H1 (cell line): Measurements from ENCODE around the gene CHTF8. TPM values are rescaled to one million over a fixed set of nuclear protein-coding genes. Genes with fewer than 3 reads are reported as not detected.

Experiments
- CTCF ChIA-PET: fragments of 300-600 bp; sonication (Branson Sonifier 250); formaldehyde crosslinking; loops from one replicate; lab custom pipeline; 2021; ENCODE audit not compliant: partially characterized antibody; lab: Charles Lee
- POLR2A ChIA-PET: fragments of 300-600 bp; sonication (Branson Sonifier 250); formaldehyde crosslinking; loops from one replicate; lab custom pipeline; 2021; ENCODE audit warnings: inconsistent platforms; ENCODE audit not compliant: partially characterized antibody; lab: Charles Lee
- DNase-seq, 2 experiments: peaks; one replicate each; pipeline versions ENCODE4 v3.0.0 to v3.0.0-alpha.2; 2010 to 2022; ENCODE audit warnings: low spot score in 2 of 2, low read depth in 1 of 2, mixed read lengths in 1 of 2
- FAIRE-seq: peaks from 2 replicates; lab custom pipeline; 2011; peaks lifted over from hg19 to GRCh38; lab: Jason Lieb, UNC
- H2AFZ ChIP-seq: 2 replicates; pipeline ENCODE4 v1.8.1; 2012; ENCODE audit warnings: low read length, inconsistent platforms
- H2AK5ac ChIP-seq: 2 replicates; pipeline ENCODE4 v1.6.1; 2013; ENCODE audit warnings: low read depth, low read length
- H2BK120ac ChIP-seq: replicated peaks from 2 replicates; pipeline ENCODE3; 2013; ENCODE audit warnings: low read depth, low read length, inconsistent platforms
- H2BK12ac ChIP-seq: 2 replicates; pipeline ENCODE4 v1.6.1; 2013; ENCODE audit warnings: low read depth, low read length
- H2BK15ac ChIP-seq: 2 replicates; pipeline ENCODE4 v1.6.1; 2013; ENCODE audit warnings: low read length
- H2BK20ac ChIP-seq: 2 replicates; pipeline ENCODE4 v1.6.1; 2013; ENCODE audit warnings: low read length
- H2BK5ac ChIP-seq: 2 replicates; pipeline ENCODE4 v1.6.1; 2013; ENCODE audit warnings: low read depth, low read length
- H3K14ac ChIP-seq: 2 replicates; pipeline ENCODE4 v1.6.1; 2013; ENCODE audit warnings: inconsistent platforms; ENCODE audit not compliant: insufficient read length
- H3K18ac ChIP-seq: 2 replicates; pipeline ENCODE4 v1.6.1; 2013; ENCODE audit warnings: low read length; ENCODE audit errors: extremely low read depth
- H3K23ac ChIP-seq: 2 replicates; pipeline ENCODE4 v1.6.1; 2013; ENCODE audit warnings: inconsistent platforms; ENCODE audit not compliant: insufficient read length
- H3K23me2 ChIP-seq: 2 replicates; pipeline ENCODE4 v1.6.1; 2013; ENCODE audit warnings: low read depth, low read length
- H3K27ac ChIP-seq: 2 replicates; pipeline ENCODE4 v1.6.1; 2011; ENCODE audit warnings: low read depth, low read length, inconsistent platforms
- H3K27me3 ChIP-seq, 4 experiments: replicated peaks in 1 of 4; 1 replicate in 1 of 4; 2 replicates in 3 of 4; pipeline versions ENCODE4 v1.6.1 to v1.8.1; 2011 to 2013; ENCODE audit warnings: low read length in 3 of 4, mild to moderate bottlenecking in 3 of 4, inconsistent platforms in 2 of 4, mixed read lengths in 2 of 4, moderate library complexity in 1 of 4; ENCODE audit not compliant: control insufficient read depth in 3 of 4, insufficient read depth in 3 of 4; ENCODE audit errors: extremely low read depth in 1 of 4
- H3K36me3 ChIP-seq, 4 experiments: 2 replicates each; pipeline versions ENCODE4 v1.6.1 to v1.8.1; 2011 to 2013; ENCODE audit warnings: mild to moderate bottlenecking in 4 of 4, low read length in 3 of 4, moderate library complexity in 2 of 4, control low read depth in 1 of 4, inconsistent platforms in 1 of 4; ENCODE audit not compliant: insufficient read depth in 4 of 4, control insufficient read depth in 2 of 4
- H3K4ac ChIP-seq: replicated peaks from 2 replicates; pipeline ENCODE3; 2013; ENCODE audit warnings: low read length, low read depth, mixed read lengths, inconsistent platforms; ENCODE audit not compliant: insufficient read length
- H3K4me1 ChIP-seq, 4 experiments: replicated peaks in 1 of 4; 1 replicate in 1 of 4; 2 replicates in 3 of 4; pipeline versions ENCODE4 v1.6.1 to v1.8.1; 2011 to 2013; ENCODE audit warnings: low read length in 3 of 4, inconsistent platforms in 2 of 4, mixed read lengths in 1 of 4; ENCODE audit not compliant: insufficient read depth in 4 of 4, control insufficient read depth in 3 of 4
- H3K4me2 ChIP-seq, 2 experiments: 2 replicates each; pipeline versions ENCODE4 v1.6.1 to v1.8.1; 2011 to 2013; ENCODE audit warnings: low read depth in 2 of 2, low read length in 2 of 2, control low read depth in 1 of 2, inconsistent platforms in 1 of 2, mild to moderate bottlenecking in 1 of 2; ENCODE audit not compliant: insufficient read depth in 1 of 2
- H3K4me3 ChIP-seq, 4 experiments: fragments of 200-600, 300-600 bp in 1 of 4; sonication (generic), shearing (Covaris generic), sonication (Bioruptor Twin) in 1 of 4; 2 replicates each; pipeline versions ENCODE4 v1.5.1 to v1.8.1; 2011 to 2016; ENCODE audit warnings: low read length in 4 of 4, low read depth in 3 of 4, control low read depth in 2 of 4, inconsistent platforms in 2 of 4, mild to moderate bottlenecking in 2 of 4, mixed read lengths in 1 of 4, moderate library complexity in 1 of 4; ENCODE audit not compliant: insufficient read depth in 2 of 4; ENCODE audit errors: extremely low read depth in 1 of 4
- H3K56ac ChIP-seq: replicated peaks from 2 replicates; pipeline ENCODE3; 2013; ENCODE audit warnings: low read depth, mild to moderate bottlenecking, mixed read lengths, low read length, inconsistent platforms; ENCODE audit not compliant: insufficient read length
- H3K79me1 ChIP-seq: 2 replicates; pipeline ENCODE4 v1.6.1; 2013; ENCODE audit warnings: low read depth, low read length, control low read depth
- H3K79me2 ChIP-seq, 2 experiments: 2 replicates each; pipeline versions ENCODE4 v1.6.1 to v1.8.1; 2012 to 2013; ENCODE audit warnings: low read length in 2 of 2, mild to moderate bottlenecking in 2 of 2, inconsistent platforms in 1 of 2; ENCODE audit not compliant: insufficient read depth in 2 of 2, control insufficient read depth in 1 of 2
- H3K9ac ChIP-seq, 4 experiments: replicated peaks in 1 of 4; 1 replicate in 1 of 4; 2 replicates in 3 of 4; pipeline versions ENCODE4 v1.6.1 to v1.8.1; 2011 to 2013; ENCODE audit warnings: low read depth in 3 of 4, low read length in 3 of 4, control low read depth in 2 of 4, mild to moderate bottlenecking in 2 of 4, moderate library complexity in 2 of 4, inconsistent platforms in 1 of 4; ENCODE audit errors: extremely low read depth in 1 of 4
- H3K9me3 ChIP-seq, 2 experiments: 2 replicates each; pipeline versions ENCODE4 v1.6.1 to v1.8.1; 2012 to 2013; ENCODE audit warnings: mild to moderate bottlenecking in 2 of 2, moderate library complexity in 2 of 2, control low read depth in 1 of 2, inconsistent platforms in 1 of 2, low read depth in 1 of 2, low read length in 1 of 2, mixed read lengths in 1 of 2; ENCODE audit not compliant: insufficient read depth in 2 of 2
- H4K20me1 ChIP-seq, 2 experiments: replicated peaks in 1 of 2; 2 replicates each; pipeline versions ENCODE3 to v1.8.1; 2011 to 2013; ENCODE audit warnings: inconsistent platforms in 2 of 2, low read length in 2 of 2, mild to moderate bottlenecking in 1 of 2; ENCODE audit not compliant: insufficient read depth in 2 of 2, control insufficient read depth in 1 of 2
- H4K5ac ChIP-seq: 2 replicates; pipeline ENCODE4 v1.6.1; 2013; ENCODE audit warnings: low read length, low read depth, mixed read lengths, inconsistent platforms; ENCODE audit not compliant: insufficient read length
- H4K8ac ChIP-seq: 2 replicates; pipeline ENCODE4 v1.8.0; 2013; ENCODE audit warnings: mild to moderate bottlenecking, moderate library complexity, low read length, inconsistent platforms; ENCODE audit not compliant: insufficient read depth; ENCODE audit errors: extremely low read depth
- H4K91ac ChIP-seq: replicated peaks from 2 replicates; pipeline ENCODE3; 2013; ENCODE audit warnings: low read length, mixed read lengths, inconsistent platforms; ENCODE audit not compliant: insufficient read length
- ASH2L ChIP-seq: fragments of 200-600, 300-600 bp; sonication (generic); IDR thresholded peaks from one replicate; pipeline ENCODE4 v1.7.1; 2017; ENCODE audit warnings: low read length
- ATF3 ChIP-seq: IDR thresholded peaks from 2 replicates; pipeline ENCODE4 v1.6.1; 2011; ENCODE audit warnings: low read depth, mild to moderate bottlenecking, low read length; ENCODE audit not compliant: insufficient read depth
- CHD2 ChIP-seq: IDR thresholded peaks from 2 replicates; pipeline ENCODE4 v1.6.1; 2012; ENCODE audit warnings: low read length, improper control_type of control experiment
- EGR1 ChIP-seq: IDR thresholded peaks from 2 replicates; pipeline ENCODE4 v1.6.1; 2011; ENCODE audit warnings: low read depth, low read length, borderline replicate concordance
- EZH2 ChIP-seq: fragments of 200-600 bp; sonication (generic); IDR thresholded peaks from 2 replicates; pipeline ENCODE4 v1.7.1; 2012; ENCODE audit warnings: low read depth, mild to moderate bottlenecking, moderate library complexity, low read length, inconsistent platforms; ENCODE audit not compliant: severe bottlenecking
- GABPA ChIP-seq: IDR thresholded peaks from 2 replicates; pipeline ENCODE4 v1.6.1; 2011; ENCODE audit warnings: mild to moderate bottlenecking, low read length, moderate library complexity, borderline replicate concordance; ENCODE audit not compliant: insufficient read depth
- HDAC2 ChIP-seq, 2 experiments: fragments of 300-600 bp in 1 of 2; sonication (generic) in 1 of 2; IDR thresholded peaks; 2 replicates each; pipeline ENCODE4 v1.6.1; 2011 to 2012; ENCODE audit warnings: low read depth in 2 of 2, low read length in 2 of 2, mild to moderate bottlenecking in 2 of 2, moderate library complexity in 2 of 2, borderline replicate concordance in 1 of 2, inconsistent platforms in 1 of 2
- KDM5A ChIP-seq: fragments of 200-600 bp; IDR thresholded peaks from 2 replicates; pipeline ENCODE4 v1.7.1; 2012; ENCODE audit warnings: mild to moderate bottlenecking, low read length, inconsistent platforms, mixed read lengths
- PHF8 ChIP-seq: fragments of 200-600 bp; sonication (generic); conservative IDR thresholded peaks from 2 replicates; pipeline ENCODE4 v1.7.1; 2012; ENCODE audit warnings: low read depth, mild to moderate bottlenecking, inconsistent platforms, low read length, moderate library complexity
- RAD21 ChIP-seq, 2 experiments: IDR thresholded peaks in 1 of 2; conservative IDR thresholded peaks in 1 of 2; 2 replicates each; pipeline ENCODE4 v1.6.1; 2011; ENCODE audit warnings: low read depth in 2 of 2, low read length in 2 of 2, improper control_type of control experiment in 1 of 2, inconsistent platforms in 1 of 2, mild to moderate bottlenecking in 1 of 2, moderate library complexity in 1 of 2
- SIN3A ChIP-seq, 2 experiments: IDR thresholded peaks in 1 of 2; conservative IDR thresholded peaks in 1 of 2; 2 replicates each; pipeline ENCODE4 v1.6.1; 2011 to 2012; ENCODE audit warnings: low read length in 2 of 2, improper control_type of control experiment in 1 of 2, low read depth in 1 of 2, mild to moderate bottlenecking in 1 of 2
- WGBS, 2 experiments: shearing (Covaris generic) in 1 of 2; methylation state at CpG; one replicate each; pipeline versions ENCODE4 v1.1.6 to v1.1.7; 2013 to 2015; ENCODE audit warnings: low lambda C conversion rate in 2 of 2, mixed read lengths in 2 of 2, inconsistent platforms in 1 of 2, low coverage in 1 of 2, missing lambda C conversion rate in 1 of 2; ENCODE audit not compliant: insufficient replicate concordance in 2 of 2, insufficient coverage in 1 of 2, insufficient read length in 1 of 2; ENCODE audit errors: extremely low coverage in 1 of 2, missing lambda C conversion rate in 1 of 2; 5-methylcytosine and 5-hydroxymethylcytosine counted together
- polyA plus RNA-seq, 7 experiments: library from polyadenylated mRNA; depleted of rRNA in 3 of 7; stranded (reverse) in 5 of 7; unstranded in 2 of 7; fragments of >200 nt in 5 of 7; fragments of 200-250 nt in 2 of 7; gene quantifications; 1 replicate in 5 of 7; 2 replicates in 1 of 7; 4 replicates in 1 of 7; pipeline versions ENCODE4 v1.2.1 to v1.2.3, GENCODE V29; 2011 to 2013; ENCODE audit warnings: missing spikeins in 2 of 7, mixed read lengths in 2 of 7
- total RNA-seq: library from RNA; stranded (reverse); fragmentation: NEBNext Ultra II Directional; extraction: Animal tissue kit (Norgen Biotek cat#: 25700); gene quantifications from 2 replicates; pipeline ENCODE4 v1.2.1, GENCODE V29; 2021

CHTF8 gene
- total and polyA plus RNA-seq, 2 of the 8 experiments (the other 6 are each of a cell fraction or from before 2014, with no cell fraction given) = 114 to 138 TPM

DNA sequence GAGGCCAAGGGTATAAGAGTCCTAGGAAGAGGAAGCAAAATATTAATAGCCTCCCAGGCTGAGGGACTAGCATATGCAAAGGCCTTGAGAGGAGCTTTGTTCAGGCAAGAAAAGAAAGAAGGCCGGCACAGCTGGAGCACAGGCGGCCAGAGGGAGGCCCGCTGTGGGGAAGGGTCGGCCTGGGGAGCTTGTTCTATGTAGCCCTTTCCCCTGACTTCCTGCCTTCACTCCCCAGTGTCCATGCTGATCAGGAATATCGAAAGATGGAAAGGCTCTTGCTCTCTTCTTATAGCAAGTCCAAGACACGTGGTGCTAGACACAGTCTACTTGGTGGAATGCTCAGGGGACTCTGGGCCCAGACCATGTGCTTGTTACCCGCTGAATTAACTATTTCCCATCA is 54.3 kb downstream of the CHTF8 start:
- Histone ChIP-seq H3K9ac (no peak overlapping the region), H3K36me3 (no peaks in the 10 kb centered on the region), H3K4me1 (peaks cover 5 to 22% (median 19%) of the 10 kb centered on the region in 4 experiments)
- TF ChIP-seq KDM5A (no peak), GABPA (0 out of 2 replicates have a peak, but pooled peaks have one; percentile 53), HDAC2 (IDR thresholded peaks at IDR 0.05; ENCODE audit: borderline replicate concordance in 1 of 2, low read depth in 2 of 2, low read length in 2 of 2) (peak; percentile 87 to 96), EGR1 (peak; percentile 74; the same call in 1 of the 2 replicates), ATF3 (no peak), SIN3A (conservative IDR thresholded peaks at IDR 0.05 in 1 of 2, IDR thresholded peaks at IDR 0.05 in 1 of 2; ENCODE audit: low read depth in 1 of 2, low read length in 2 of 2) (no peak), RAD21 (IDR thresholded peaks at IDR 0.05 in 1 of 2, conservative IDR thresholded peaks at IDR 0.05 in 1 of 2; ENCODE audit: low read depth in 2 of 2, low read length in 2 of 2) (no peak), PHF8 (no peak), EZH2 (no peak), ASH2L (no peak), CHD2 (no peak)

More for the DNA sequence above, 54.3 kb downstream of the CHTF8 start:
- no peaks in the 10 kb centered on the region for H4K20me1 ChIP-seq
- H3K18ac ChIP-seq = peak overlapping the region; percentile 65; the same call in 1 of the 2 replicates
- DNase-seq = peak in 1 of 2 experiments; percentile 61
- H3K23me2 ChIP-seq = no peaks in the 10 kb centered on the region
- POLR2A ChIA-PET = interaction anchor here (0.8 to 2.1 kb wide), 5 partner anchors 12 to 30 kb away, joined by 3 to 11 read pairs (median 7); partner anchors contain the start of gene HAS3
- no peak overlapping the region for H3K56ac ChIP-seq
- H4K91ac ChIP-seq = peak overlapping the region; percentile 96
- 9% methylated on average over 7 of the region's 7 CpGs; no CpG with 5 or more reads in 1 of the 2 experiments for WGBS, 2 experiments
- no peaks in the 10 kb centered on the region for H3K79me1 ChIP-seq
- no peak overlapping the region for H3K23ac ChIP-seq
- peak overlapping the region; percentile 75 for H2AK5ac ChIP-seq
- no peak overlapping the region for H3K27ac ChIP-seq
- CTCF ChIA-PET = interaction anchor here (1.0 to 1.4 kb wide), 5 partner anchors 10 to 30 kb away, joined by 3 to 5 read pairs (median 4); partner anchors contain the start of gene HAS3
- no peaks in the 10 kb centered on the region for H3K27me3 ChIP-seq
- peak overlapping the region; percentile 94 for H2BK5ac ChIP-seq
- no peak overlapping the region for H3K14ac ChIP-seq
- peak overlapping the region; percentile 99 for H2BK120ac ChIP-seq
- no peak overlapping the region for H2BK15ac ChIP-seq
- no peak overlapping the region for H4K8ac ChIP-seq
- no peak for FAIRE-seq
- peak overlapping the region in 1 of 4 experiments; percentile 12; a peak in 1 of 8 replicates for H3K4me3 ChIP-seq
- no peaks in the 10 kb centered on the region for H3K79me2 ChIP-seq
- peak overlapping the region; percentile 51 to 54 for H3K4me2 ChIP-seq
- H2BK12ac ChIP-seq = peak overlapping the region; percentile 77; the same call in 1 of the 2 replicates
- H4K5ac ChIP-seq = no peak overlapping the region
- peak overlapping the region; percentile 87 for H3K4ac ChIP-seq
- no peaks in the 10 kb centered on the region for H3K9me3 ChIP-seq
- H2BK20ac ChIP-seq = peak overlapping the region; percentile 92
- H2AFZ ChIP-seq = no peak overlapping the region
